Astrocyte (in vitro differentiated cells and primary cell): ENCODE results near the gene SGCG.

Source experiments
- EZH2 ChIP-seq: IDR thresholded peaks from 2 replicates; pipeline ENCODE4 v1.6.1; 2012; ENCODE audit warnings: mild to moderate bottlenecking, low read length, inconsistent platforms; ENCODE audit not compliant: insufficient read depth
- TF ChIP-seq, protein P1 (sequence below): IDR thresholded peaks from 2 replicates; pipeline ENCODE4 v1.5.1; 2011; ENCODE audit warnings: low read depth, mild to moderate bottlenecking, inconsistent platforms, low read length, moderate library complexity; ENCODE audit not compliant: insufficient read depth

DNA sequence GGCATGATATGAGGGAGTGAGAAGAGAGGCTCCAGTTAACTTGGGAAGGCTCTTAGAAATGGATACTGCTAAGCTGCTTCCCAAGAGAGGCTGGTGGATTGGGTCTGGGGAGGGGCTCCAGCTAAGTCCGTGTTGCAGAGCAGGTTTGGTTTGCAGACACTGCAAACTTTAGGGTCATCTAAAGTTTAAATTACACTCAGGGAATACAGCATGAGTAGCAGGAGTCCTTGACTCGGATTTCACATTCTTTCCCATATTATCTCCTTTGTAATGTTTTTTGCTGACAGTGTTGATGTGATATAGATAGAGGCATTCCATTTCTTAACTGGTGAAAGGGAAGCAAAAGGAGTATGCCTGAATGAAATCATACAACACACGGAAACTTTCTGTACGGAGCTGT is 31.9 kb downstream of the SGCG start:
- TF ChIP-seq, protein P1, sequence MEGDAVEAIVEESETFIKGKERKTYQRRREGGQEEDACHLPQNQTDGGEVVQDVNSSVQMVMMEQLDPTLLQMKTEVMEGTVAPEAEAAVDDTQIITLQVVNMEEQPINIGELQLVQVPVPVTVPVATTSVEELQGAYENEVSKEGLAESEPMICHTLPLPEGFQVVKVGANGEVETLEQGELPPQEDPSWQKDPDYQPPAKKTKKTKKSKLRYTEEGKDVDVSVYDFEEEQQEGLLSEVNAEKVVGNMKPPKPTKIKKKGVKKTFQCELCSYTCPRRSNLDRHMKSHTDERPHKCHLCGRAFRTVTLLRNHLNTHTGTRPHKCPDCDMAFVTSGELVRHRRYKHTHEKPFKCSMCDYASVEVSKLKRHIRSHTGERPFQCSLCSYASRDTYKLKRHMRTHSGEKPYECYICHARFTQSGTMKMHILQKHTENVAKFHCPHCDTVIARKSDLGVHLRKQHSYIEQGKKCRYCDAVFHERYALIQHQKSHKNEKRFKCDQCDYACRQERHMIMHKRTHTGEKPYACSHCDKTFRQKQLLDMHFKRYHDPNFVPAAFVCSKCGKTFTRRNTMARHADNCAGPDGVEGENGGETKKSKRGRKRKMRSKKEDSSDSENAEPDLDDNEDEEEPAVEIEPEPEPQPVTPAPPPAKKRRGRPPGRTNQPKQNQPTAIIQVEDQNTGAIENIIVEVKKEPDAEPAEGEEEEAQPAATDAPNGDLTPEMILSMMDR = no peak
- no peak for TF ChIP-seq EZH2
